PC-9 (cell line): ENCODE measurements around the gene CFAP68.

Experiments used
- EZH2 ChIP-seq: fragments of 200-600 bp; sonication (generic); IDR thresholded peaks from 2 replicates; pipeline ENCODE4 v1.8.0; 2017; ENCODE audit warnings: antibody characterized with exemption, low read depth
- TF ChIP-seq, protein P1 (sequence below): fragments of 200-600 bp; sonication (generic); conservative IDR thresholded peaks from 2 replicates; pipeline ENCODE4 v1.6.1; 2017; ENCODE audit warnings: mixed run types, antibody characterized with exemption, mild to moderate bottlenecking, moderate library complexity

GRCh38 chr11:111870522-111870885 is 8.8 kb upstream of the CFAP68 start:
- TF ChIP-seq, protein P1, sequence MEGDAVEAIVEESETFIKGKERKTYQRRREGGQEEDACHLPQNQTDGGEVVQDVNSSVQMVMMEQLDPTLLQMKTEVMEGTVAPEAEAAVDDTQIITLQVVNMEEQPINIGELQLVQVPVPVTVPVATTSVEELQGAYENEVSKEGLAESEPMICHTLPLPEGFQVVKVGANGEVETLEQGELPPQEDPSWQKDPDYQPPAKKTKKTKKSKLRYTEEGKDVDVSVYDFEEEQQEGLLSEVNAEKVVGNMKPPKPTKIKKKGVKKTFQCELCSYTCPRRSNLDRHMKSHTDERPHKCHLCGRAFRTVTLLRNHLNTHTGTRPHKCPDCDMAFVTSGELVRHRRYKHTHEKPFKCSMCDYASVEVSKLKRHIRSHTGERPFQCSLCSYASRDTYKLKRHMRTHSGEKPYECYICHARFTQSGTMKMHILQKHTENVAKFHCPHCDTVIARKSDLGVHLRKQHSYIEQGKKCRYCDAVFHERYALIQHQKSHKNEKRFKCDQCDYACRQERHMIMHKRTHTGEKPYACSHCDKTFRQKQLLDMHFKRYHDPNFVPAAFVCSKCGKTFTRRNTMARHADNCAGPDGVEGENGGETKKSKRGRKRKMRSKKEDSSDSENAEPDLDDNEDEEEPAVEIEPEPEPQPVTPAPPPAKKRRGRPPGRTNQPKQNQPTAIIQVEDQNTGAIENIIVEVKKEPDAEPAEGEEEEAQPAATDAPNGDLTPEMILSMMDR: no peak
- no peak for TF ChIP-seq EZH2
